WERI-Rb-1 (cell line): Measurements from ENCODE around the gene KRTAP4-3.

Experiments used
- DNase-seq: peaks from one replicate; pipeline ENCODE4 v3.0.0-alpha.2; 2020
- H3K27ac ChIP-seq: fragments of 250-450 bp; sonication (Bioruptor Pico); 2 replicates; pipeline ENCODE4 v1.5.1; 2020; ENCODE audit warnings: mild to moderate bottlenecking, moderate library complexity
- H3K27me3 ChIP-seq: fragments of 250-450 bp; sonication (Bioruptor Pico); 2 replicates; pipeline ENCODE4 v1.5.1; 2021; ENCODE audit warnings: mild to moderate bottlenecking, low read depth, moderate library complexity; ENCODE audit not compliant: insufficient read depth, severe bottlenecking
- H3K36me3 ChIP-seq: fragments of 250-450 bp; sonication (Bioruptor Pico); 2 replicates; pipeline ENCODE4 v1.5.1; 2020; ENCODE audit warnings: mild to moderate bottlenecking, moderate library complexity
- H3K4me3 ChIP-seq: 2 replicates; pipeline ENCODE4 v1.5.1; 2011; ENCODE audit warnings: low read depth, mild to moderate bottlenecking, control low read depth, low read length
- H3K9me3 ChIP-seq: fragments of 250-450 bp; sonication (Bioruptor Pico); 2 replicates; pipeline ENCODE4 v1.5.1; 2021; ENCODE audit warnings: mild to moderate bottlenecking, moderate library complexity; ENCODE audit not compliant: severe bottlenecking
- CTCF ChIP-seq: IDR thresholded peaks from 2 replicates; pipeline ENCODE4 v1.5.1; 2011; ENCODE audit warnings: low read depth, mild to moderate bottlenecking, control low read depth, inconsistent platforms, low read length

KRTAP4-3 gene

GRCh38 chr17:41168121-41168520 is at the start of gene KRTAP4-3:
Gene KRTAP4-3 (minus strand): TSS chr17:41168221. CDS start chr17:41168172, 49 bp downstream.
- Histone ChIP-seq H3K27ac (no peak within 1 kb of the TSS), H3K36me3 (no peaks in the 10 kb centered on the region), H3K27me3 (peaks cover 75% of the 10 kb centered on the region), H3K4me3 (no peak within 1 kb of the TSS), H3K9me3 (no peaks in the 10 kb centered on the region)
- no peak for DNase-seq
- no peak for TF ChIP-seq CTCF

- H3K27ac ChIP-seq: no peak overlapping the region
- no peak for TF ChIP-seq CTCF
- DNase-seq: no peak
- H3K4me3 ChIP-seq: no peak overlapping the region
- peaks cover 99% of the 10 kb centered on the region for H3K27me3 ChIP-seq
- H3K9me3 ChIP-seq: peaks cover 12% of the 10 kb centered on the region
- no peaks in the 10 kb centered on the region for H3K36me3 ChIP-seq
Measured at GRCh38 chr17:41215681-41216080, 47.7 kb upstream of the KRTAP4-3 start.

- no peak for DNase-seq
- H3K4me3 ChIP-seq: no peak overlapping the region
Measured at GRCh38 chr17:41212524-41213169, 44.6 kb upstream of the KRTAP4-3 start.

GRCh38 chr17:41211845-41212466 is 43.9 kb upstream of the KRTAP4-3 start:
- Histone ChIP-seq H3K9me3 (peaks cover 11% of the 10 kb centered on the region), H3K36me3 (no peaks in the 10 kb centered on the region), H3K27ac (no peak overlapping the region), H3K27me3 (peaks cover 99% of the 10 kb centered on the region), H3K4me3 (no peak overlapping the region)
- no peak for TF ChIP-seq CTCF
- no peak for DNase-seq

More at GRCh38 chr17:41212524-41213169, 44.6 kb upstream of the KRTAP4-3 start:
- Histone ChIP-seq H3K27ac (no peak overlapping the region), H3K27me3 (peaks cover 99% of the 10 kb centered on the region), H3K9me3 (peaks cover 7% of the 10 kb centered on the region), H3K36me3 (no peaks in the 10 kb centered on the region)
- no peak for TF ChIP-seq CTCF

GRCh38 chr17:41199421-41200078 is 31.5 kb upstream of the KRTAP4-3 start:
- Histone ChIP-seq H3K27ac (no peak overlapping the region), H3K36me3 (no peaks in the 10 kb centered on the region), H3K27me3 (peaks cover 47% of the 10 kb centered on the region), H3K4me3 (no peak overlapping the region), H3K9me3 (peaks cover 15% of the 10 kb centered on the region)
- DNase-seq: no peak
- no peak for TF ChIP-seq CTCF
